Measurements from ENCODE around the gene KRTAP10-8. TPM values are rescaled to one million over a fixed set of nuclear protein-coding genes. Genes with fewer than 3 reads are reported as not detected.

Gene KRTAP10-8
- total RNA-seq, 1 donor from 2014 or later, result not detected

Other genes with a start within 250 kb of the KRTAP10-8 start
- 3.8 TPM for gene LRRC3, start 156.6 kb upstream of the KRTAP10-8 start, total RNA-seq
- gene KRTAP10-1, start 71.9 kb upstream of the KRTAP10-8 start, total RNA-seq, result not detected
- not detected for gene KRTAP10-2, start 60.6 kb upstream of the KRTAP10-8 start, total RNA-seq
- gene KRTAP10-3, start 53.3 kb upstream of the KRTAP10-8 start, total RNA-seq, result not detected
- not detected for gene KRTAP10-4, start 38.4 kb upstream of the KRTAP10-8 start, total RNA-seq
- not detected for gene KRTAP10-5, start 31.5 kb upstream of the KRTAP10-8 start, total RNA-seq
- not detected for gene KRTAP10-6, start 19.6 kb upstream of the KRTAP10-8 start, total RNA-seq
- not detected for gene KRTAP10-7, start 11.5 kb upstream of the KRTAP10-8 start, total RNA-seq
- gene KRTAP10-9, start 15.0 kb downstream of the KRTAP10-8 start, total RNA-seq, result not detected
- gene KRTAP10-10, start 25.3 kb downstream of the KRTAP10-8 start, total RNA-seq, result not detected
- gene KRTAP10-11, start 34.3 kb downstream of the KRTAP10-8 start, total RNA-seq, result not detected
- gene KRTAP12-4, start 42.6 kb downstream of the KRTAP10-8 start, total RNA-seq, result not detected
- gene KRTAP12-3, start 45.9 kb downstream of the KRTAP10-8 start, total RNA-seq, result not detected
- not detected for gene KRTAP12-2, start 54.8 kb downstream of the KRTAP10-8 start, total RNA-seq
- gene KRTAP12-1, start 70.1 kb downstream of the KRTAP10-8 start, total RNA-seq, result not detected
- gene KRTAP10-12, start 85.1 kb downstream of the KRTAP10-8 start, total RNA-seq, result not detected
- gene TSPEAR, start 99.5 kb downstream of the KRTAP10-8 start, total RNA-seq, result not detected
- gene UBE2G2, start 189.7 kb downstream of the KRTAP10-8 start, total RNA-seq, result 123 TPM
- 82.2 TPM for gene SUMO3, start 206.0 kb downstream of the KRTAP10-8 start, total RNA-seq